Panc1 (cell line): Measurements from ENCODE around the gene SEC16A.

ENCODE experiments used
- CTCF ChIP-seq: fragments of 450-650 bp; IDR thresholded peaks from 2 replicates; pipeline ENCODE4 v1.5.1; 2017; ENCODE audit warnings: mild to moderate bottlenecking
- POLR2AphosphoS5 ChIP-seq: IDR thresholded peaks from 2 replicates; pipeline ENCODE4 v1.6.1; 2012; ENCODE audit warnings: mild to moderate bottlenecking, low read depth, low read length, moderate library complexity
- REST ChIP-seq, 2 experiments: IDR thresholded peaks; 2 replicates each; pipeline ENCODE4 v1.6.1; 2011 to 2012; ENCODE audit warnings: low read depth in 2 of 2, control low read depth in 1 of 2, low read length in 1 of 2, mild to moderate bottlenecking in 1 of 2, moderate library complexity in 1 of 2; ENCODE audit not compliant: insufficient read depth in 1 of 2

- no peak for TF ChIP-seq CTCF
- no peak for TF ChIP-seq POLR2AphosphoS5
- no peak for TF ChIP-seq REST (IDR thresholded peaks at IDR 0.05; ENCODE audit: insufficient read depth in 1 of 2, low read depth in 2 of 2, low read length in 1 of 2)
Measured at GRCh38 chr9:136525841-136526499, 43.1 kb upstream of the SEC16A start.
